Skin epidermis (tissue), 12 donors: ENCODE data around the gene JKAMP.

Experiments
- H3K27ac ChIP-seq, 21 experiments: fragments of 200-600 bp; sonication (generic) in 11 of 21; one replicate each; pipeline ENCODE4 v1.5.0; 2020; ENCODE audit warnings: mild to moderate bottlenecking in 3 of 21, inconsistent platforms in 2 of 21, moderate library complexity in 2 of 21
- H3K4me3 ChIP-seq, 7 experiments: fragments of 200-600 bp; sonication (generic) in 2 of 7; one replicate each; pipeline ENCODE4 v1.5.0; 2020; ENCODE audit warnings: inconsistent platforms in 2 of 7, mild to moderate bottlenecking in 2 of 7, moderate library complexity in 1 of 7

JKAMP gene

GRCh38 chr14:59530349-59530748, 46.0 kb downstream of the JKAMP start:
- H3K27ac ChIP-seq = no peak overlapping the region

GRCh38 chr14:59532419-59532818, 48.1 kb downstream of the JKAMP start:
- Histone ChIP-seq H3K4me3 (no peak overlapping the region), H3K27ac (no peak overlapping the region)

More at GRCh38 chr14:59530349-59530748, 46.0 kb downstream of the JKAMP start:
- H3K4me3 ChIP-seq = no peak overlapping the region

- H3K4me3 ChIP-seq = no peak overlapping the region
- no peak overlapping the region for H3K27ac ChIP-seq
These were observed 50.2 kb downstream of the JKAMP start for GRCh38 chr14:59534361-59534987.

- H3K27ac ChIP-seq = no peak overlapping the region
- H3K4me3 ChIP-seq = no peak overlapping the region
These were observed 53.2 kb downstream of the JKAMP start for GRCh38 chr14:59537476-59537875.

- no peak overlapping the region for H3K27ac ChIP-seq
- no peak overlapping the region for H3K4me3 ChIP-seq
These were observed 54.6 kb downstream of the JKAMP start for GRCh38 chr14:59538936-59539335.

- H3K4me3 ChIP-seq = no peak overlapping the region
- H3K27ac ChIP-seq = no peak overlapping the region
These were observed 56.5 kb downstream of the JKAMP start for GRCh38 chr14:59540852-59541251.

GRCh38 chr14:59541731-59542130, 57.4 kb downstream of the JKAMP start:
- no peak overlapping the region for H3K4me3 ChIP-seq
- H3K27ac ChIP-seq = no peak overlapping the region

- no peak overlapping the region for H3K4me3 ChIP-seq
- no peak overlapping the region for H3K27ac ChIP-seq
These were observed 59.6 kb downstream of the JKAMP start for GRCh38 chr14:59543873-59544272.

- H3K27ac ChIP-seq = no peak overlapping the region
These were observed 63.0 kb downstream of the JKAMP start for GRCh38 chr14:59547310-59547709.

More at GRCh38 chr14:59547310-59547709, 63.0 kb downstream of the JKAMP start:
- H3K4me3 ChIP-seq = no peak overlapping the region
